Mucosa of gallbladder (tissue), 1 donor: ENCODE measurements around the gene OSTC. TPM values are rescaled to one million over a fixed set of nuclear protein-coding genes. Genes with fewer than 3 reads are reported as not detected.

ENCODE experiments used
- DNase-seq: peaks from one replicate; pipeline ENCODE4 v3.0.0-alpha.2; 2020; ENCODE audit warnings: low spot score
- total RNA-seq: library from RNA; stranded (reverse); gene quantifications from one replicate; pipeline ENCODE4 v1.2.1, GENCODE V29; 2021
- donor health status: DM: no; HTN: no; CAD: no.

OSTC gene
- total RNA-seq, 1 donor from 2014 or later, result 73.7 TPM

- DNase-seq, result no peak
Measured at GRCh38 chr4:108714880-108715279, 64.5 kb downstream of the OSTC start.

- no peak for DNase-seq
Measured at GRCh38 chr4:108716340-108716739, 65.9 kb downstream of the OSTC start.

- DNase-seq, result no peak
Measured at GRCh38 chr4:108717386-108717785, 67.0 kb downstream of the OSTC start.

Other genes with a start within 250 kb of the OSTC start
- gene RPL34, start 30.0 kb upstream of the OSTC start, total RNA-seq, result 836 TPM
- 0.40 TPM for gene ETNPPL, start 112.5 kb downstream of the OSTC start, total RNA-seq